Jurkat, Clone E6-1 (cell line): ENCODE measurements around the gene BAIAP2.
A peak's percentile ranks its signal among the peaks of the same experiment; 100 is the strongest.

ENCODE experiments used
- DNase-seq: peaks from one replicate; pipeline ENCODE4 v3.0.0-alpha.2; 2011; ENCODE audit warnings: low read depth, low spot score
- H3K4me3 ChIP-seq: 2 replicates; pipeline ENCODE4 v1.5.1; 2011; ENCODE audit warnings: mild to moderate bottlenecking, low read length, control low read depth, moderate library complexity

Gene BAIAP2

GRCh38 chr17:81093619-81094508 lies 58.9 kb downstream of the BAIAP2 start:
- DNase-seq: no peak
- no peak overlapping the region; the same call in 1 of the 2 replicates for H3K4me3 ChIP-seq

GRCh38 chr17:81094509-81095382 lies 59.8 kb downstream of the BAIAP2 start:
- DNase-seq: peak; percentile 99
- H3K4me3 ChIP-seq: peak overlapping the region; percentile 44

GRCh38 chr17:81095383-81095762 lies 60.4 kb downstream of the BAIAP2 start:
- no peak for DNase-seq

GRCh38 chr17:81096741-81097133 lies 61.8 kb downstream of the BAIAP2 start:
- H3K4me3 ChIP-seq: no peak overlapping the region
- DNase-seq: no peak

More at GRCh38 chr17:81095383-81095762, 60.4 kb downstream of the BAIAP2 start:
- H3K4me3 ChIP-seq: peak overlapping the region; percentile 44

GRCh38 chr17:81097134-81097942 lies 62.4 kb downstream of the BAIAP2 start:
- H3K4me3 ChIP-seq: no peak overlapping the region
- no peak for DNase-seq

- no peak overlapping the region for H3K4me3 ChIP-seq
- DNase-seq: no peak
These were observed 63.0 kb downstream of the BAIAP2 start for GRCh38 chr17:81097943-81098308.

GRCh38 chr17:81099888-81100287 lies 64.9 kb downstream of the BAIAP2 start:
- no peak for DNase-seq
- H3K4me3 ChIP-seq: no peak overlapping the region

- H3K4me3 ChIP-seq: no peak overlapping the region
- DNase-seq: no peak
These were observed 65.7 kb downstream of the BAIAP2 start for GRCh38 chr17:81100668-81101067.

GRCh38 chr17:81101614-81102306 lies 66.8 kb downstream of the BAIAP2 start:
- DNase-seq: peak; percentile 76
- H3K4me3 ChIP-seq: no peak overlapping the region

- no peak overlapping the region for H3K4me3 ChIP-seq
- DNase-seq: no peak
These were observed 67.4 kb downstream of the BAIAP2 start for GRCh38 chr17:81102352-81102751.

GRCh38 chr17:81102869-81103268 lies 67.9 kb downstream of the BAIAP2 start:
- no peak overlapping the region for H3K4me3 ChIP-seq
- DNase-seq: no peak

- no peak overlapping the region for H3K4me3 ChIP-seq
- no peak for DNase-seq
These were observed 68.4 kb downstream of the BAIAP2 start for GRCh38 chr17:81103379-81103778.

- no peak for DNase-seq
- no peak overlapping the region for H3K4me3 ChIP-seq
These were observed 71.8 kb downstream of the BAIAP2 start for GRCh38 chr17:81106716-81107115.

GRCh38 chr17:81108220-81108619 lies 73.3 kb downstream of the BAIAP2 start:
- H3K4me3 ChIP-seq: no peak overlapping the region
- DNase-seq: no peak

- no peak for DNase-seq
- H3K4me3 ChIP-seq: no peak overlapping the region
These were observed 75.0 kb downstream of the BAIAP2 start for GRCh38 chr17:81109957-81110356.

GRCh38 chr17:81110488-81111040 lies 75.6 kb downstream of the BAIAP2 start:
- DNase-seq: no peak
- no peak overlapping the region for H3K4me3 ChIP-seq

GRCh38 chr17:81111066-81111465 lies 76.1 kb downstream of the BAIAP2 start:
- no peak for DNase-seq
- H3K4me3 ChIP-seq: no peak overlapping the region

GRCh38 chr17:81112450-81112849 lies 77.5 kb downstream of the BAIAP2 start:
- no peak for DNase-seq
- H3K4me3 ChIP-seq: no peak overlapping the region
